Right lobe of liver (tissue), 4 donors: ENCODE measurements around the gene PPM1F.

Source experiments
- CTCF ChIP-seq, 4 donors: fragments of 200-600 bp in 3 of 4; fragments of 450-650 bp in 1 of 4; IDR thresholded peaks; one replicate each; pipeline versions ENCODE4 v1.5.1 to v1.8.0; 2016 to 2022; ENCODE audit warnings: antibody characterized with exemption in 4 of 4, mild to moderate bottlenecking in 2 of 4
- POLR2A ChIP-seq: fragments of 450-650 bp; IDR thresholded peaks from one replicate; pipeline ENCODE4 v1.6.1; 2017; ENCODE audit warnings: antibody characterized with exemption, mild to moderate bottlenecking
- donor health status: DM: no; HTN: no; CAD: no.
- donor health status: DM: no; HTN: no; CAD: no.
- donor health status: DM: no; HTN: yes; CAD: no.

GRCh38 chr22:21948390-21948789 lies 4.3 kb downstream of the PPM1F start:
- no peak for TF ChIP-seq CTCF (IDR thresholded peaks at IDR 0.05)
- no peak for TF ChIP-seq POLR2A
